Neuronal stem cell (in vitro differentiated cells): ENCODE data around the gene POLR2A.

ENCODE experiments used
- DNase-seq: peaks from one replicate; pipeline ENCODE4 v3.0.0-alpha.2; 2013; ENCODE audit warnings: low spot score
- H2AFZ ChIP-seq: one replicate; pipeline ENCODE4 v1.6.1; 2013; ENCODE audit warnings: mild to moderate bottlenecking, low read length, inconsistent platforms
- H2AK5ac ChIP-seq: 2 replicates; pipeline ENCODE4 v1.6.1; 2013; ENCODE audit warnings: low read depth, mild to moderate bottlenecking, inconsistent platforms, low read length, moderate library complexity, mixed read lengths
- H2BK120ac ChIP-seq: 2 replicates; pipeline ENCODE4 v1.6.1; 2013; ENCODE audit warnings: low read depth, mild to moderate bottlenecking, inconsistent platforms, low read length, moderate library complexity, mixed read lengths
- H2BK12ac ChIP-seq: one replicate; pipeline ENCODE4 v1.6.1; 2013; ENCODE audit warnings: low read length, inconsistent platforms
- H2BK15ac ChIP-seq: 2 replicates; pipeline ENCODE4 v1.6.1; 2013; ENCODE audit warnings: mild to moderate bottlenecking, low read length, inconsistent platforms, mixed read lengths
- H2BK5ac ChIP-seq: one replicate; pipeline ENCODE4 v1.6.1; 2013; ENCODE audit warnings: inconsistent platforms, mild to moderate bottlenecking, low read length, moderate library complexity
- H3K14ac ChIP-seq: one replicate; pipeline ENCODE4 v1.6.1; 2013; ENCODE audit warnings: low read length, inconsistent platforms
- H3K18ac ChIP-seq: 2 replicates; pipeline ENCODE4 v1.6.1; 2013; ENCODE audit warnings: low read length, inconsistent platforms
- H3K23ac ChIP-seq: 2 replicates; pipeline ENCODE4 v1.6.1; 2013; ENCODE audit warnings: low read depth, mild to moderate bottlenecking, mixed read lengths, low read length, inconsistent platforms; ENCODE audit not compliant: poor library complexity
- H3K27ac ChIP-seq: replicated peaks from 3 replicates; pipeline ENCODE4 v1.5.1; 2013; ENCODE audit warnings: low read length, inconsistent platforms
- H3K27me3 ChIP-seq, 3 experiments: 2 replicates each; pipeline ENCODE4 v1.6.1; 2013; ENCODE audit warnings: low read length in 3 of 3, mild to moderate bottlenecking in 2 of 3, inconsistent platforms in 1 of 3, low read depth in 1 of 3, mixed read lengths in 1 of 3, moderate library complexity in 1 of 3; ENCODE audit not compliant: control insufficient read depth in 3 of 3, insufficient read depth in 3 of 3
- H3K36me3 ChIP-seq, 2 donors: replicated peaks in 1 of 2; 2 replicates each; pipeline ENCODE4 v1.6.1; 2013; ENCODE audit warnings: low read length in 2 of 2; ENCODE audit not compliant: control insufficient read depth in 2 of 2, insufficient read depth in 2 of 2
- H3K4ac ChIP-seq: 2 replicates; pipeline ENCODE4 v1.6.1; 2013; ENCODE audit warnings: inconsistent platforms, mild to moderate bottlenecking, low read length, moderate library complexity
- H3K4me1 ChIP-seq, 2 donors: 1 replicate in 1 of 2; 2 replicates in 1 of 2; pipeline ENCODE4 v1.6.1; 2013; ENCODE audit warnings: low read length in 2 of 2, low read depth in 1 of 2; ENCODE audit not compliant: control insufficient read depth in 2 of 2, insufficient read depth in 1 of 2
- H3K4me2 ChIP-seq: one replicate; pipeline ENCODE4 v1.6.1; 2013; ENCODE audit warnings: mild to moderate bottlenecking, low read length, inconsistent platforms; ENCODE audit not compliant: insufficient read depth, poor library complexity, severe bottlenecking
- H3K4me3 ChIP-seq, 2 donors: 2 replicates each; pipeline ENCODE4 v1.5.1; 2013; ENCODE audit warnings: low read length in 2 of 2, mild to moderate bottlenecking in 2 of 2, inconsistent platforms in 1 of 2, moderate library complexity in 1 of 2
- H3K79me1 ChIP-seq: one replicate; pipeline ENCODE4 v1.6.1; 2013; ENCODE audit warnings: low read depth, mild to moderate bottlenecking, inconsistent platforms, low read length, moderate library complexity
- H3K9ac ChIP-seq: one replicate; pipeline ENCODE4 v1.6.1; 2013; ENCODE audit warnings: mild to moderate bottlenecking, low read depth, low read length, inconsistent platforms; ENCODE audit not compliant: poor library complexity
- H3K9me3 ChIP-seq, 2 donors: replicated peaks in 1 of 2; 2 replicates each; pipeline versions ENCODE3 to v1.6.1; 2013; ENCODE audit warnings: low read length in 2 of 2, mild to moderate bottlenecking in 2 of 2, inconsistent platforms in 1 of 2, low read depth in 1 of 2, mixed read lengths in 1 of 2, moderate library complexity in 1 of 2; ENCODE audit not compliant: control insufficient read depth in 2 of 2, insufficient read depth in 1 of 2
- H4K8ac ChIP-seq: one replicate; pipeline ENCODE4 v1.6.1; 2013; ENCODE audit warnings: low read depth, mild to moderate bottlenecking, inconsistent platforms, low read length, moderate library complexity
- H4K91ac ChIP-seq: one replicate; pipeline ENCODE4 v1.6.1; 2013; ENCODE audit warnings: low read length, low read depth, mild to moderate bottlenecking, inconsistent platforms; ENCODE audit not compliant: poor library complexity
- WGBS, 2 donors: extraction: QIAGEN DNeasy Blood & Tissue Kit; methylation state at CpG; one replicate each; pipeline ENCODE4 v1.1.7; 2013; ENCODE audit warnings: missing lambda C conversion rate in 2 of 2, mixed read lengths in 1 of 2; ENCODE audit not compliant: insufficient read length in 2 of 2, insufficient replicate concordance in 1 of 2; ENCODE audit errors: extremely low coverage in 2 of 2; 5-methylcytosine and 5-hydroxymethylcytosine counted together

Gene POLR2A

GRCh38 chr17:7483255-7484066, 705 bp upstream of the POLR2A start:
- Histone ChIP-seq H2AFZ (peak overlapping the region; percentile 96), H3K4me2 (peak overlapping the region; percentile 60), H2BK5ac (peak overlapping the region; percentile 14), H4K91ac (peak overlapping the region; percentile 46), H3K27me3 (no peaks in the 10 kb centered on the region), H2BK120ac (no peak overlapping the region), H3K4ac (peak overlapping the region; percentile 58), H3K79me1 (peaks cover 1% of the 10 kb centered on the region), H3K4me3 (peak overlapping the region; percentile 68 to 93), H2AK5ac (peak overlapping the region; percentile 53), H3K23ac (no peak overlapping the region), H3K14ac (no peak overlapping the region), H3K27ac (peak overlapping the region; percentile 97), H3K4me1 (peaks cover 18 to 25% of the 10 kb centered on the region in 2 donors), H2BK15ac (peak overlapping the region; percentile 69), H3K36me3 (peaks cover 0 to 23% of the 10 kb centered on the region in 2 donors), H3K9ac (peak overlapping the region; percentile 71), H2BK12ac (no peak overlapping the region), H3K9me3 (no peaks in the 10 kb centered on the region), H4K8ac (peak overlapping the region; percentile 72), H3K18ac (peak overlapping the region; percentile 95)
- no CpG with 5 or more reads among the region's 38 CpGs for WGBS, 2 donors
- peak; percentile 94 for DNase-seq

GRCh38 chr17:7484919-7485377, 782 bp downstream of the POLR2A start:
- H2BK120ac ChIP-seq = no peak overlapping the region
- no peak overlapping the region for H2BK12ac ChIP-seq
- H3K9me3 ChIP-seq = no peaks in the 10 kb centered on the region
- no peak overlapping the region for H4K91ac ChIP-seq
- DNase-seq = no peak
- H3K36me3 ChIP-seq = peaks cover 3 to 38% of the 10 kb centered on the region in 2 donors
- peak overlapping the region; percentile 73 for H3K14ac ChIP-seq
- peaks cover 13 to 23% of the 10 kb centered on the region in 2 donors for H3K4me1 ChIP-seq
- no peak overlapping the region for H3K4ac ChIP-seq
- H3K9ac ChIP-seq = peak overlapping the region; percentile 76
- H3K18ac ChIP-seq = peak overlapping the region; percentile 90
- no peak overlapping the region for H2BK15ac ChIP-seq
- no peak overlapping the region for H2AK5ac ChIP-seq
- no peaks in the 10 kb centered on the region for H3K27me3 ChIP-seq
- peak overlapping the region; percentile 64 for H2AFZ ChIP-seq
- H3K79me1 ChIP-seq = peaks cover 2% of the 10 kb centered on the region
- H3K27ac ChIP-seq = peak overlapping the region; percentile 35
- peak overlapping the region; percentile 68 to 85 for H3K4me3 ChIP-seq
- peak overlapping the region; percentile 63 for H3K4me2 ChIP-seq
- H2BK5ac ChIP-seq = no peak overlapping the region
- no peak overlapping the region for H4K8ac ChIP-seq
- whole genome bisulfite sequencing, 2 donors = no CpG with 5 or more reads among the region's 19 CpGs
- H3K23ac ChIP-seq = peak overlapping the region; percentile 100

- Histone ChIP-seq H4K8ac (no peak overlapping the region), H2BK5ac (no peak overlapping the region), H3K23ac (no peak overlapping the region), H3K9me3 (no peaks in the 10 kb centered on the region), H3K4me3 (peak overlapping the region in 1 of 2 donors; percentile 32), H2BK12ac (no peak overlapping the region), H2AFZ (no peak overlapping the region), H2BK120ac (no peak overlapping the region), H3K14ac (no peak overlapping the region), H3K79me1 (peaks cover 5% of the 10 kb centered on the region), H3K18ac (no peak overlapping the region), H2BK15ac (no peak overlapping the region), H3K4me2 (no peak overlapping the region), H3K4ac (no peak overlapping the region), H2AK5ac (no peak overlapping the region), H3K27ac (no peak overlapping the region), H3K36me3 (peaks cover 6 to 50% of the 10 kb centered on the region in 2 donors), H3K4me1 (peaks cover 12 to 20% of the 10 kb centered on the region in 2 donors), H3K9ac (no peak overlapping the region), H4K91ac (no peak overlapping the region), H3K27me3 (no peaks in the 10 kb centered on the region)
- WGBS, 2 donors = no CpG with 5 or more reads among the region's 3 CpGs
- no peak for DNase-seq
Observed at GRCh38 chr17:7486181-7486580, 2.0 kb downstream of the POLR2A start.

- no CpG with 5 or more reads among the region's 8 CpGs for WGBS, 2 donors
- H3K27ac ChIP-seq = no peak overlapping the region
- H3K14ac ChIP-seq = no peak overlapping the region
- H3K4me1 ChIP-seq = peaks cover 7 to 12% of the 10 kb centered on the region in 2 donors
- no peaks in the 10 kb centered on the region for H3K9me3 ChIP-seq
- no peak overlapping the region for H2BK12ac ChIP-seq
- H3K79me1 ChIP-seq = peaks cover 11% of the 10 kb centered on the region
- no peak overlapping the region for H3K9ac ChIP-seq
- H3K36me3 ChIP-seq = peaks cover 6 to 86% of the 10 kb centered on the region in 2 donors
- H2BK5ac ChIP-seq = no peak overlapping the region
- H4K91ac ChIP-seq = no peak overlapping the region
- no peak overlapping the region for H2AFZ ChIP-seq
- H4K8ac ChIP-seq = no peak overlapping the region
- H3K4ac ChIP-seq = no peak overlapping the region
- no peak overlapping the region for H2BK15ac ChIP-seq
- no peak overlapping the region for H3K18ac ChIP-seq
- no peaks in the 10 kb centered on the region for H3K27me3 ChIP-seq
- H3K23ac ChIP-seq = no peak overlapping the region
- H2AK5ac ChIP-seq = no peak overlapping the region
- H2BK120ac ChIP-seq = no peak overlapping the region
- DNase-seq = no peak
- H3K4me3 ChIP-seq = no peak overlapping the region
- H3K4me2 ChIP-seq = no peak overlapping the region
Observed at GRCh38 chr17:7490144-7490543, 6.0 kb downstream of the POLR2A start.
